Putamen (tissue), 1 donor: ENCODE data around the gene CNDP1.

Source experiments
- DNase-seq: peaks from one replicate; pipeline ENCODE4 v3.0.0-alpha.2; 2016; ENCODE audit warnings: low spot score

The CNDP1 gene

GRCh38 chr18:74626049-74626874 lies 92.0 kb downstream of the CNDP1 start:
- no peak for DNase-seq

- DNase-seq = no peak
Observed at GRCh38 chr18:74630804-74631203, 96.5 kb downstream of the CNDP1 start.

- DNase-seq = no peak
Observed at GRCh38 chr18:74631212-74631611, 96.9 kb downstream of the CNDP1 start.

- no peak for DNase-seq
Observed at GRCh38 chr18:74631623-74632350, 97.5 kb downstream of the CNDP1 start.

GRCh38 chr18:74632351-74632679 lies 98.0 kb downstream of the CNDP1 start:
- no peak for DNase-seq

GRCh38 chr18:74632856-74633255 lies 98.6 kb downstream of the CNDP1 start:
- no peak for DNase-seq

GRCh38 chr18:74633652-74634352 lies 99.5 kb downstream of the CNDP1 start:
- no peak for DNase-seq

- DNase-seq = no peak
Observed at GRCh38 chr18:74635224-74635975, 101.1 kb downstream of the CNDP1 start.
